HepG2 (cell line): ENCODE results near the gene F12.

Source experiments
- EP300 ChIP-seq, 3 experiments: sonication (generic) in 1 of 3; formaldehyde crosslinking in 1 of 3; IDR thresholded peaks; 2 replicates each; pipeline versions ENCODE4 v1.5.1 to v1.6.1; 2011 to 2020; ENCODE audit warnings: low read depth in 2 of 3, low read length in 2 of 3, borderline replicate concordance in 1 of 3, improper control_type of control experiment in 1 of 3, mild to moderate bottlenecking in 1 of 3, missing genetic modification reagents in 1 of 3, moderate library complexity in 1 of 3
- JUND ChIP-seq: sonication (generic); formaldehyde crosslinking; IDR thresholded peaks from 2 replicates; pipeline ENCODE4 v1.8.0; 2022; ENCODE audit warnings: mild to moderate bottlenecking, missing genetic modification reagents
- RFX5 ChIP-seq: IDR thresholded peaks from 2 replicates; pipeline ENCODE4 v1.6.1; 2011; ENCODE audit warnings: low read depth, low read length, improper control_type of control experiment
- TF ChIP-seq, protein P1 (sequence below): sonication (generic); formaldehyde crosslinking; IDR thresholded peaks from 2 replicates; pipeline ENCODE4 v1.5.0; 2020; ENCODE audit warnings: mild to moderate bottlenecking, missing genetic modification reagents, moderate library complexity

DNA sequence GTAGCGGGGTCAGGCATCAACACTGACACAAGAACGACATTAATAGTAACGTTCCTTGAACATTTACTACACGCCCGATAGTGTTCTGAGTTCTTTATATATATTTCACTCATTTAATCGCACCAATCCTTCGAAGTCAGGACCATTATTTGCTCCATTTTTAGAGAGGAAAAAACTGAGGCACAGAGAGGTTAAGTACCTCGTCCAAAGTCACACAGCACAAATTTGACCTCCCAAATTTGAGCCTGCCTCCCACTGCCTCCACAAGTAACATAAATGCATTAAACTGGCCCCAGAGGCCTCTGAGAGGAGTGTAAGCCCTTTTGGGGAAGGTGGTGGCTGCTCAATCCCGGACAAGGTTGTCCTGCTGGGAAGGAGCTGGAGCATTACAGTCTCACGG lies 45.8 kb downstream of the F12 start:
- TF ChIP-seq, protein P1, sequence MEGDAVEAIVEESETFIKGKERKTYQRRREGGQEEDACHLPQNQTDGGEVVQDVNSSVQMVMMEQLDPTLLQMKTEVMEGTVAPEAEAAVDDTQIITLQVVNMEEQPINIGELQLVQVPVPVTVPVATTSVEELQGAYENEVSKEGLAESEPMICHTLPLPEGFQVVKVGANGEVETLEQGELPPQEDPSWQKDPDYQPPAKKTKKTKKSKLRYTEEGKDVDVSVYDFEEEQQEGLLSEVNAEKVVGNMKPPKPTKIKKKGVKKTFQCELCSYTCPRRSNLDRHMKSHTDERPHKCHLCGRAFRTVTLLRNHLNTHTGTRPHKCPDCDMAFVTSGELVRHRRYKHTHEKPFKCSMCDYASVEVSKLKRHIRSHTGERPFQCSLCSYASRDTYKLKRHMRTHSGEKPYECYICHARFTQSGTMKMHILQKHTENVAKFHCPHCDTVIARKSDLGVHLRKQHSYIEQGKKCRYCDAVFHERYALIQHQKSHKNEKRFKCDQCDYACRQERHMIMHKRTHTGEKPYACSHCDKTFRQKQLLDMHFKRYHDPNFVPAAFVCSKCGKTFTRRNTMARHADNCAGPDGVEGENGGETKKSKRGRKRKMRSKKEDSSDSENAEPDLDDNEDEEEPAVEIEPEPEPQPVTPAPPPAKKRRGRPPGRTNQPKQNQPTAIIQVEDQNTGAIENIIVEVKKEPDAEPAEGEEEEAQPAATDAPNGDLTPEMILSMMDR (CRISPR knock-in tag) = no peak
- TF ChIP-seq JUND (no peak), EP300 (IDR thresholded peaks at IDR 0.05; ENCODE audit: low read depth in 2 of 2, low read length in 2 of 2) (no peak), EP300 (CRISPR knock-in tag; IDR thresholded peaks at IDR 0.05; ENCODE audit: borderline replicate concordance) (no peak), RFX5 (no peak)
